ENCODE results near the gene PTPRN2. TPM values are rescaled to one million over a fixed set of nuclear protein-coding genes. Genes with fewer than 3 reads are reported as not detected.
"Not testable (repeated sequence)": the region's sequence is repeated elsewhere in the genome, so short reads cannot be mapped to it uniquely, and the experiment has no call there.

Gene PTPRN2
- total and polyA plus RNA-seq, 2 of the 8 experiments (the other 6 are each of a cell fraction or from before 2014, with no cell fraction given): 2.6 to 4.5 TPM

- H2AFZ ChIP-seq (ENCODE audit: low read length); H4K5ac ChIP-seq (ENCODE audit: insufficient read length, low read depth, low read length); H4K91ac ChIP-seq (replicated peaks; ENCODE audit: insufficient read length, low read length); H4K8ac ChIP-seq (ENCODE audit: extremely low read depth, insufficient read depth, low read length); H2BK120ac ChIP-seq (replicated peaks; ENCODE audit: low read depth, low read length); H3K36me3 ChIP-seq (ENCODE audit: control insufficient read depth in 2 of 4, insufficient read depth in 4 of 4, low read length in 3 of 4); H3K18ac ChIP-seq (ENCODE audit: extremely low read depth, low read length); H3K14ac ChIP-seq (ENCODE audit: insufficient read length); H3K27ac ChIP-seq (ENCODE audit: low read depth, low read length); H3K27me3 ChIP-seq (replicated peaks in 1 of 4; ENCODE audit: control insufficient read depth in 3 of 4, extremely low read depth in 1 of 4, insufficient read depth in 3 of 4, low read length in 3 of 4); H3K4ac ChIP-seq (replicated peaks; ENCODE audit: insufficient read length, low read depth, low read length); H3K79me2 ChIP-seq (ENCODE audit: control insufficient read depth in 1 of 2, insufficient read depth in 2 of 2, low read length in 2 of 2); H2BK5ac ChIP-seq (ENCODE audit: low read depth, low read length); POLR2A ChIA-PET (ENCODE audit: partially characterized antibody); H3K4me1 ChIP-seq (replicated peaks in 1 of 4; ENCODE audit: control insufficient read depth in 3 of 4, insufficient read depth in 4 of 4, low read length in 3 of 4); H2BK20ac ChIP-seq (ENCODE audit: low read length); H3K23ac ChIP-seq (ENCODE audit: insufficient read length); H3K56ac ChIP-seq (replicated peaks; ENCODE audit: insufficient read length, low read depth, low read length); DNase-seq (ENCODE audit: low read depth in 1 of 2, low spot score in 2 of 2); H3K4me3 ChIP-seq (ENCODE audit: extremely low read depth in 1 of 4, insufficient read depth in 2 of 4, low read depth in 3 of 4, low read length in 4 of 4); H3K23me2 ChIP-seq (ENCODE audit: low read depth, low read length); H3K9ac ChIP-seq (replicated peaks in 1 of 4; ENCODE audit: extremely low read depth in 1 of 4, low read depth in 3 of 4, low read length in 3 of 4); H3K79me1 ChIP-seq (ENCODE audit: low read depth, low read length); H4K20me1 ChIP-seq (replicated peaks in 1 of 2; ENCODE audit: control insufficient read depth in 1 of 2, insufficient read depth in 2 of 2, low read length in 2 of 2); H3K9me3 ChIP-seq (ENCODE audit: insufficient read depth in 2 of 2, low read depth in 1 of 2, low read length in 1 of 2); H2AK5ac ChIP-seq (ENCODE audit: low read depth, low read length); FAIRE-seq; H3K4me2 ChIP-seq (ENCODE audit: insufficient read depth in 1 of 2, low read depth in 2 of 2, low read length in 2 of 2): not testable (repeated sequence)
- 0 out of 2 replicates have a peak overlapping the region, but pooled peaks have one; percentile 29 for H2BK15ac ChIP-seq (ENCODE audit: low read length)
- peak overlapping the region; percentile 50; the same call in 1 of the 2 replicates for H2BK12ac ChIP-seq (ENCODE audit: low read depth, low read length)
- CTCF ChIA-PET (ENCODE audit: partially characterized antibody): interaction anchor here (1.4 to 2.3 kb wide), 2 partner anchors 10 to 20 kb away, joined by 4 to 9 read pairs; no protein-coding TSS in a partner anchor
- 88% methylated on average over 15 of the region's 15 CpGs; no CpG with 5 or more reads in 1 of the 2 experiments for WGBS, 2 experiments (ENCODE audit: extremely low coverage in 1 of 2, insufficient coverage in 1 of 2, insufficient read length in 1 of 2, insufficient replicate concordance in 2 of 2, low coverage in 1 of 2, low lambda C conversion rate in 2 of 2, missing lambda C conversion rate in 1 of 2)
Observed at GRCh38 chr7:157896376-157896675, 691.3 kb downstream of the PTPRN2 start.

Data from H1 (cell line).